ENCODE measurements around the gene COL27A1.
A peak's percentile ranks its signal among the peaks of the same experiment; 100 is the strongest.

GRCh38 chr9:114339130-114339908, 184.0 kb downstream of the COL27A1 start:
- TF ChIP-seq CTCF (IDR thresholded peaks at IDR 0.05) (peak in 3 of 4 experiments; percentile 69 to 81 (median 72)), EP300 (IDR thresholded peaks at IDR 0.05) (no peak)
